Panc1 (cell line): ENCODE data around the gene VPS13A.

Source experiments
- CTCF ChIP-seq: fragments of 450-650 bp; IDR thresholded peaks from 2 replicates; pipeline ENCODE4 v1.5.1; 2017; ENCODE audit warnings: mild to moderate bottlenecking
- REST ChIP-seq, 2 experiments: IDR thresholded peaks; 2 replicates each; pipeline ENCODE4 v1.6.1; 2011 to 2012; ENCODE audit warnings: low read depth in 2 of 2, control low read depth in 1 of 2, low read length in 1 of 2, mild to moderate bottlenecking in 1 of 2, moderate library complexity in 1 of 2; ENCODE audit not compliant: insufficient read depth in 1 of 2
- TCF7L2 ChIP-seq: IDR thresholded peaks from 2 replicates; pipeline ENCODE4 v1.6.1; 2011; ENCODE audit warnings: mild to moderate bottlenecking, low read depth, low read length, inconsistent platforms

- TF ChIP-seq TCF7L2 (no peak), CTCF (no peak), REST (IDR thresholded peaks at IDR 0.05; ENCODE audit: insufficient read depth in 1 of 2, low read depth in 2 of 2, low read length in 1 of 2) (no peak)
Measured at GRCh38 chr9:77426712-77427111, 249.4 kb downstream of the VPS13A start.
